ENCODE data around the gene PRR13. TPM values are rescaled to one million over a fixed set of nuclear protein-coding genes. Genes with fewer than 3 reads are reported as not detected.
"Not testable (repeated sequence)": the region's sequence is repeated elsewhere in the genome, so short reads cannot be mapped to it uniquely, and the experiment has no call there.

PRR13 gene
- total RNA-seq, 1 donor from 2014 or later = 198 TPM

DNA sequence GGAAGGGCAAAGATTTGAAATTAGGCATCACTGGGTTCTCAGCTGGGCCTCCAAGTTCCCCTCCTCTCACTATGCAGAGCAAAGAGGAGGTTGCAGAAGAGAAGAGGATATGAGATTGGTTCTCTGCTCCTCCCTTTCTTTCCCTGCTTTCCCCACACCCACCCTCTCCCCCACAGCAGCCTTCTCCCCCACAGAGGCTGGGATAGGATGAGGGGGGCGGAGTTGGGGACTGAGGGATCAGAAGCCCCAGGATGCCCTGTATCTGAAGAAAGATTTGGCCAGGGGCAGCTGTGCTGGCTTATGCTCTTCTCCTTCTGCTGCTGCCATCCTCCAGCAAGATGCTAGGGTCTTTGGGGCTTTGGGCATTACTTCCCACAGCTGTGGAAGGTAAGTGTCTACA lies 17.9 kb upstream of the PRR13 start, which contains the start of gene AMHR2:
TSS of gene AMHR2 (plus strand) at position 259 of the 400 bp plus-strand sequence. CDS start at position 339, 80 bp downstream.
- Mint-ChIP-seq H3K27ac (no peak within 1 kb of the TSS), H3K9me3 (no peaks in the 10 kb centered on the region), H3K4me1 (ENCODE audit: low read depth) (peaks cover 19% of the 10 kb centered on the region), H3K4me3 (ENCODE audit: low read depth) (no peak within 1 kb of the TSS), H3K36me3 (ENCODE audit: low read depth) (no peaks in the 10 kb centered on the region), H3K27me3 (ENCODE audit: low read depth) (no peaks in the 10 kb centered on the region)
- intact Hi-C loops (cut with micrococcal nuclease) = no loop called here
- DNase-seq (ENCODE audit: low spot score) = no peak

DNA sequence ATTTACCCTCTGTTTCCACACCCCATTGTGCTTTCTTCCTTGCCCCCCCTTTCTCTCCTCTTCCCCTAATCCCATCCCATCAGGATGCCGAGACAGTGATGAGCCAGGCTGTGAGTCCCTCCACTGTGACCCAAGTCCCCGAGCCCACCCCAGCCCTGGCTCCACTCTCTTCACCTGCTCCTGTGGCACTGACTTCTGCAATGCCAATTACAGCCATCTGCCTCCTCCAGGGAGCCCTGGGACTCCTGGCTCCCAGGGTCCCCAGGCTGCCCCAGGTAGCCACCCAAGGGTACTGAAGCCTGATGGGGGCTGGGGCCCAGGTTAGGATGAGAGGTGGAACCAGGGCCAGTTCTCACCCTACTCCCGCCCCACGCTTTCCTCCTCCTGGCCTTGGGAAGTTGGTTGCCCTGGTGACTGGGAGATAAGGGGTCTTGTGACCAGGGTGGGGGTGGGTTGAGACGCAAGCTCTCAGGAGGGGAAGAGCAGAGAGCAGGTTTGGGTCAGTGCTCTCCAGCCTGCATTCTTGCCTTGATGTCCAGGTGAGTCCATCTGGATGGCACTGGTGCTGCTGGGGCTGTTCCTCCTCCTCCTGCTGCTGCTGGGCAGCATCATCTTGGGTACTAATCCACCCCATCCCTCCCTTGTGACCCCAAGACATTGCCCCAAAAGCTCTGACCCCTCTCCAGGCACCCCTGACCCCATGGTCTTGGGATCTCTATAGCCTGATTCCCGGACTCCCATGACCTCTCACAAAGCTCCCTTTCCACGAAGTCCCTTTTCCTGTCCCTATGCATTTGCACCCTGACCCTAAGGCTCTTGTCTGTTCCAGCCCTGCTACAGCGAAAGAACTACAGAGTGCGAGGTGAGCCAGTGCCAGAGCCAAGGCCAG lies 16.7 kb upstream of the PRR13 start:
- intact Hi-C loops (cut with micrococcal nuclease) = no loop called here
- no peaks in the 10 kb centered on the region for H3K27me3 Mint-ChIP-seq (ENCODE audit: low read depth)
- H3K9me3 Mint-ChIP-seq = no peaks in the 10 kb centered on the region
- no peak overlapping the region for H3K27ac Mint-ChIP-seq
- no peak overlapping the region for H3K4me3 Mint-ChIP-seq (ENCODE audit: low read depth)
- no peak for DNase-seq (ENCODE audit: low spot score)
- H3K4me1 Mint-ChIP-seq (ENCODE audit: low read depth) = peaks cover 12% of the 10 kb centered on the region
- H3K36me3 Mint-ChIP-seq (ENCODE audit: low read depth) = no peaks in the 10 kb centered on the region

DNA sequence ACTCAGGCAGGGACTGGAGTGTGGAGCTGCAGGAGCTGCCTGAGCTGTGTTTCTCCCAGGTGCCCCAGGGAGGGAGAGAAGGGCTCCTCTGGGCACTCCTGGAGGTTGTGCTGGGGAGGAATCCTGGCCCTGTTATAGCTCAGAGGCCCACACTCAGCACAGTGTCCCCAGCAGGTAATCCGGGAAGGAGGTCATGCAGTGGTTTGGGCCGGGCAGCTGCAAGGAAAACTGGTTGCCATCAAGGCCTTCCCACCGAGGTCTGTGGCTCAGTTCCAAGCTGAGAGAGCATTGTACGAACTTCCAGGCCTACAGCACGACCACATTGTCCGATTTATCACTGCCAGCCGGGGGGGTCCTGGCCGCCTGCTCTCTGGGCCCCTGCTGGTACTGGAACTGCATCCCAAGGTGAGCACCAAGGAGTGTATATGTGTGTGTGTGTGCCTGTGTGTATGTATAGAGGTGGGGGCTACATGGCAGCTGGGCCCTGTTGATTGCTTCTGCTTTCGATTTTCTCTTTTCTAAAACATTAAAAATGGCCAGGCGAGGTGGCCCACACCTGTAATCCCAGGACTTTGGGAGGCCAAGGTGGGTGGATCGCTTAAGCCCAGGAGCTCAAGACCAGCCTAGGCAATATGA lies 15.9 kb upstream of the PRR13 start:
- H3K27ac Mint-ChIP-seq = no peak overlapping the region
- DNase-seq (ENCODE audit: low spot score) = no peak
- H3K4me1 Mint-ChIP-seq (ENCODE audit: low read depth) = peaks cover 12% of the 10 kb centered on the region
- intact Hi-C loops (cut with micrococcal nuclease) = no loop called here
- no peak overlapping the region for H3K4me3 Mint-ChIP-seq (ENCODE audit: low read depth)
- H3K9me3 Mint-ChIP-seq = no peaks in the 10 kb centered on the region
- no peaks in the 10 kb centered on the region for H3K36me3 Mint-ChIP-seq (ENCODE audit: low read depth)
- no peaks in the 10 kb centered on the region for H3K27me3 Mint-ChIP-seq (ENCODE audit: low read depth)

DNA sequence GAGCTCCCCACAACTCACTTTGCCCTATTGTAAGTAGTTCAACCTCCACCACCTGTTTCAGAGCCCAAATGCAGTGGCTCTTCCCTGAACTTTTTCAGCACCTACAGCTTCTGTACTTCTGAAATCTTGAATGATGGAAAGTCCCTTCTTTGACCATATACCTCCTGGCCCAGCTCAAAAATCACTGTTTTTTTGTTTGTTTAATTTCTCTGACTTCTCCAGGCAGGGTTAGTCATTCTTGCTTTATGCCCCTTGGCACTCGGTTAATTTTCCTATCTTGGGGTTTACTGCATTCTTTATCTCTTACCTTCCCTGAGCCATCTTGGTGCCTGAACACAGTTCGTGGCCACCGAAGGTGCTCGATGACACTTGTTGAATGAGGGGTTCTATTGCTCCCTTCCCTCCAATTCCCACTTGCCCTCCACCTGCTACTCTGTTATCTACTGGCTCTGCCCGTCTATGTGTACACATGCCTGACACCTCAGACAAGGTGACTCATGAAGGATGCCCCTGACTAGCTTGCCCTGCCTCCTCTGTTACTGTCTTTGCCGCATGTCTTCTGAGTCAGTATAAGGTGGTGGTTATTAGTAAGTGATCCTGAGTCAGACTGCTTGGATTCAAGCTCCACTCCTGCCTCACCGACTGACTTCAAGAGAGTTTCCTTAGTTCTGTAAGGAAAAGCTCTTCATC lies 13.5 kb upstream of the PRR13 start:
- Mint-ChIP-seq H3K4me1 (ENCODE audit: low read depth) (peaks cover 6% of the 10 kb centered on the region), H3K36me3 (ENCODE audit: low read depth) (no peaks in the 10 kb centered on the region), H3K9me3 (no peaks in the 10 kb centered on the region), H3K27me3 (ENCODE audit: low read depth) (no peaks in the 10 kb centered on the region), H3K4me3 (ENCODE audit: low read depth) (no peak overlapping the region), H3K27ac (peak overlapping the region; percentile 16)
- intact Hi-C loops (cut with micrococcal nuclease) = no loop called here
- no peak for DNase-seq (ENCODE audit: low spot score)

DNA sequence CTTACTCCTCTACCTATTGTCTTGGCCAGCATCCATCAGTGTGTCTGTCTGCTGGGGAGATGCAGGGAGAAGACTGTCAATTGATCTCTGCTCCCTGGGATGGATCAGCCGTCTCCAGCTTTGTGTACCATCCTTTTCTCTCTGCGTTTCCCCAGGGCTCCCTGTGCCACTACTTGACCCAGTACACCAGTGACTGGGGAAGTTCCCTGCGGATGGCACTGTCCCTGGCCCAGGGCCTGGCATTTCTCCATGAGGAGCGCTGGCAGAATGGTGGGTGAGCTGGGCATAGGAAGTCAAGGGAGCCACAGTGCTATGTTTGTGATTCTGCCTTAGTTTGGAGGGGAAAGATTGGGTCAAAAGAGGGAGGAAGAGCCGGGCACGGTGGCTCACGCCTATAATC lies 12.8 kb upstream of the PRR13 start:
- no peak for DNase-seq (ENCODE audit: low spot score)
- no peaks in the 10 kb centered on the region for H3K9me3 Mint-ChIP-seq
- intact Hi-C loops (cut with micrococcal nuclease) = no loop called here
- H3K27ac Mint-ChIP-seq = no peak overlapping the region
- H3K4me3 Mint-ChIP-seq (ENCODE audit: low read depth) = no peak overlapping the region
- H3K27me3 Mint-ChIP-seq (ENCODE audit: low read depth) = no peaks in the 10 kb centered on the region
- H3K36me3 Mint-ChIP-seq (ENCODE audit: low read depth) = no peaks in the 10 kb centered on the region
- H3K4me1 Mint-ChIP-seq (ENCODE audit: low read depth) = peaks cover 6% of the 10 kb centered on the region

DNA sequence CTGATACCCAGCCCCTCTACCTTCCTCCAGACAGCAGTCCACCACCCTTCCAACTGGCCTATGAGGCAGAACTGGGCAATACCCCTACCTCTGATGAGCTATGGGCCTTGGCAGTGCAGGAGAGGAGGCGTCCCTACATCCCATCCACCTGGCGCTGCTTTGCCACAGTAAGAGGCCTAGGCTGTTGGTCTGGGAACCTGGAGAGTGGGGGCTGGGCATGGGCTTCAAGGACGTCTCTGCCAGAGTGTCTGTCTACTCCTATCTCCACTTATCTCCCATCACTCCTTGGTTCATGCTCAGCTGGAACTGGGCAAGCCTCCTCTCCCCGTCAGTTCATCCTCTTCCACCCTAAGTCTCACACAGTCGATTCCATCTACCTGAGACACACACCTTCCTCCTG lies 11.4 kb upstream of the PRR13 start:
- intact Hi-C loops (cut with micrococcal nuclease) = no loop called here
- H3K27me3 Mint-ChIP-seq (ENCODE audit: low read depth) = no peaks in the 10 kb centered on the region
- H3K4me1 Mint-ChIP-seq (ENCODE audit: low read depth) = peaks cover 6% of the 10 kb centered on the region
- no peak overlapping the region for H3K4me3 Mint-ChIP-seq (ENCODE audit: low read depth)
- no peaks in the 10 kb centered on the region for H3K9me3 Mint-ChIP-seq
- no peak overlapping the region for H3K27ac Mint-ChIP-seq
- DNase-seq (ENCODE audit: low spot score) = no peak
- no peaks in the 10 kb centered on the region for H3K36me3 Mint-ChIP-seq (ENCODE audit: low read depth)

DNA sequence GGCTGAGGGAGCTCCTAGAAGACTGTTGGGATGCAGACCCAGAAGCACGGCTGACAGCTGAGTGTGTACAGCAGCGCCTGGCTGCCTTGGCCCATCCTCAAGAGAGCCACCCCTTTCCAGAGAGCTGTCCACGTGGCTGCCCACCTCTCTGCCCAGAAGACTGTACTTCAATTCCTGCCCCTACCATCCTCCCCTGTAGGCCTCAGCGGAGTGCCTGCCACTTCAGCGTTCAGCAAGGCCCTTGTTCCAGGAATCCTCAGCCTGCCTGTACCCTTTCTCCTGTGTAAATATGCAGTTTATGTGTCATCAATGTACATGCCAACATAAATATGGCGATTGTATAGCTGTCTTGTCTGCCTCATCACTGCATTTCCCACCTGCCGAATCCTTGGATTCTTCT lies 10.3 kb upstream of the PRR13 start:
- Mint-ChIP-seq H3K36me3 (ENCODE audit: low read depth) (no peaks in the 10 kb centered on the region), H3K27ac (no peak overlapping the region), H3K4me3 (ENCODE audit: low read depth) (no peak overlapping the region), H3K27me3 (ENCODE audit: low read depth) (no peaks in the 10 kb centered on the region), H3K9me3 (no peaks in the 10 kb centered on the region), H3K4me1 (ENCODE audit: low read depth) (peaks cover 6% of the 10 kb centered on the region)
- intact Hi-C loops (cut with micrococcal nuclease) = no loop called here
- no peak for DNase-seq (ENCODE audit: low spot score)

DNA sequence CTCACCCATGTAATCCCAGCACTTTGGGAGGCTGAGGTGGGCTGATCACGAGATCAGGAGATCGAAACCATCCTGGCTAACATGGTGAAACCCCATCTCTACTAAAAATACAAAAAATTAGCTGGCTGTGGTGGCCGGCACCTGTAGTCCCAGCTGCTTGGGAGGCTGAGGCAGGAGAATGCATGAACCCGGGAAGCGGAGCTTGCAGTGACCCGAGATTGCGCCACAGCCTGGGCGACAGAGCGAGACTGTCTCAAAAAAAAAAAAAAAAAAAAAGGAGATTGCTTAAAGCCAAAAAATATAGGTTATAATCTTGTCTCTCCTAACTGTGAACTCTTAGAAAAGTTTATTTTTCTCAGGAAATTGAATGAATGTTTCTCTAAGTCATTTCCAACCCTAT lies 6.2 kb upstream of the PRR13 start:
- intact Hi-C loops (cut with micrococcal nuclease); H3K27ac Mint-ChIP-seq; H3K36me3 Mint-ChIP-seq (ENCODE audit: low read depth); H3K27me3 Mint-ChIP-seq (ENCODE audit: low read depth); DNase-seq (ENCODE audit: low spot score); H3K4me3 Mint-ChIP-seq (ENCODE audit: low read depth); H3K9me3 Mint-ChIP-seq; H3K4me1 Mint-ChIP-seq (ENCODE audit: low read depth): not testable (repeated sequence)

DNA sequence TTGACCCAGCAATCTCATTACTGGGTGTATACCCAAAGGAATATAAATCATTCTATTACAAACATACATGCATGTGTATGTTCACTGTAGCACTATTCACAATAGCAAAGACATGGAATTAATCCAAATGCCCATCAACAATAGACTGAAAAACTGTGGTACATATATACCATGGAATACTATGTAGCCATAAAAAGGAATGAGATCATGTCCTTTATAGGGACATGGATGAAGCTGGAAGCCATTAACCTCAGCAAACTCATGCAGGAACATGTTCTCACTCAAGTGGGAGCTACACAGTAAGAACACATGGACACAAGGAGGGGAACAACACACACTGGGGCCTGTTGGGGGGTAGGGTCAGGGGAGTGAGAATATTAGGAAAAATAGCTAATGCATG lies 2.0 kb upstream of the PRR13 start:
- H3K27ac Mint-ChIP-seq; intact Hi-C loops (cut with micrococcal nuclease); H3K9me3 Mint-ChIP-seq; DNase-seq (ENCODE audit: low spot score); H3K27me3 Mint-ChIP-seq (ENCODE audit: low read depth): not testable (repeated sequence)
- Mint-ChIP-seq H3K36me3 (ENCODE audit: low read depth) (peaks cover 28% of the 10 kb centered on the region), H3K4me3 (ENCODE audit: low read depth) (peak overlapping the region; percentile 28), H3K4me1 (ENCODE audit: low read depth) (peaks cover 18% of the 10 kb centered on the region)

DNA sequence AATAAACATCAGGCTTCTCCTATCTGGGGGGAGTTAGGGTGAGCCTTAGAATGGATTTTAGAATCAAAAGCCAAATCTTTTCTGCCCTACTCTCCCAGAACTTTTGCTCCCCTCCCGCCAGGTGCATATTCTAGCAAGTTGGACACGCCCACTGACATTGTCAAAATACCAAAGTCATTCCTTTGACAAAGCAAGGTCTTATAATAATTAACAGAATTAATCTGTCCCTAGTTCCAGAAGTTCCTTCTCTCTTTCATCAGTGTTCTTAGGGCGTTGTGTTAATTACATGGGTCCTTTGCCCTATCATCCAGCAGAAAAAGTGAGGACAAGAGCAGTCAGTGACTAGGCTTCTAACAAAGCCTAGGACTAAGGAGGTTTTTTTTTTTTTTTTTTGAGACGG lies 2.4 kb downstream of the PRR13 start:
- H3K4me1 Mint-ChIP-seq (ENCODE audit: low read depth) = peaks cover 28% of the 10 kb centered on the region
- H3K9me3 Mint-ChIP-seq = no peaks in the 10 kb centered on the region
- intact Hi-C loops (cut with micrococcal nuclease) = no loop called here
- H3K36me3 Mint-ChIP-seq (ENCODE audit: low read depth) = peaks cover 60% of the 10 kb centered on the region
- H3K27me3 Mint-ChIP-seq (ENCODE audit: low read depth) = no peaks in the 10 kb centered on the region
- peak overlapping the region; percentile 41 for H3K4me3 Mint-ChIP-seq (ENCODE audit: low read depth)
- no peak overlapping the region for H3K27ac Mint-ChIP-seq
- DNase-seq (ENCODE audit: low spot score) = no peak

DNA sequence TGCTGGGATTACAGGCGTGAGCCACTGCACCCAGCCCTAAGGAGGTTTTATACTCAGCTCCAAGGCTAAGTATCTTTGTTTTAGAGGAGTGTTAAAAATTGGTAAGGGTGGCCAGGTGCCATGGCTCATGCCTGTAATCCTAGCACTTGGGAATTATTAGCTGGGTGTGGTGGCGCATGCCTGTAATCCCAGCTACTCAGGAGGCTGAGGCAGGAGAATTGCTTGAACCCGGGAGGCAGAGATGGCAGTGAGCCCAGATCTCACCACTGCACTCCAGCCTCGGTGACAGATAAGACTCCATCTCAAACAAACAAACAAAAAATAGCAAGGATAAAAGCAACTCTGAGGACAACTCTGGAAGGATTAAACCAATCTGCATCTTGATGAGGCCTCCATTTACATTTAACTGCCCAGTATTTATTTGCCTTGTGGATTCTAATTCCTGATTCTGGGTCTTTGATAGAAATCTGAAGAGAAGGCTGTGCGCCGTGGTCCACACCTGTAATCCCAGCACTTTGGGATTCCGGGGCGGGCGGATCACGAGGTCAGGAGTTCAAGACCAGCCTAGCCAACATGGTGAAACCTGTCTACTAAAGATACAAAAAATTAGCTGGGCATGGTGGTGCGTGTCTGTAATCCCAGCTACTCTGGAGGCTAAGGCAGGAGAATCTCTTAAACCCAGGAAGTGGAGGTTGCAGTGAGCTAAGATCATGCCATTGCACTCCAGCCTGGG lies 3.2 kb downstream of the PRR13 start:
- H3K4me3 Mint-ChIP-seq (ENCODE audit: low read depth); H3K9me3 Mint-ChIP-seq; DNase-seq (ENCODE audit: low spot score); H3K27ac Mint-ChIP-seq; intact Hi-C loops (cut with micrococcal nuclease); H3K27me3 Mint-ChIP-seq (ENCODE audit: low read depth): not testable (repeated sequence)
- Mint-ChIP-seq H3K4me1 (ENCODE audit: low read depth) (peaks cover 28% of the 10 kb centered on the region), H3K36me3 (ENCODE audit: low read depth) (peaks cover 60% of the 10 kb centered on the region)

DNA sequence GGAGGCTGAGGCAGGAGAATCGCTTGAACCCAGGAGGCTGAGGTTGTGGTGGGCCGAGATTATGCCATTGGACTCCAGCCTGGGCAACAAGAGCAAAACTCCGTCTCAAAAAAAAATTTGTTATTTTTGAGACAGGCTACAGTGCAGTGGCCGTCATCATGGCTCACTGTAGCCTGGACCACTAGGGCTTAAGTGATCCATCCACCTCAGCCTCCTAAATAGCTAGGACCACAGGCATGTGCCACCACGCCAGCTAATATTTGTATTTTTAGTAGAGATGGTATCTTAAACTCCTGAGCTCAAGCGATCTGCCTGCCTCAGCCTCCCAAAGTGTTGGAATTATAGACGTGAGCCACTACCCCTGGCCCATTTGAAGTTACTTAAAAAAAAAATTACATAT lies 9.4 kb downstream of the PRR13 start:
- Mint-ChIP-seq H3K4me1 (ENCODE audit: low read depth) (peaks cover 37% of the 10 kb centered on the region), H3K27ac (no peak overlapping the region), H3K27me3 (ENCODE audit: low read depth) (no peaks in the 10 kb centered on the region), H3K9me3 (no peaks in the 10 kb centered on the region), H3K36me3 (ENCODE audit: low read depth) (peaks cover 61% of the 10 kb centered on the region), H3K4me3 (ENCODE audit: low read depth) (no peak overlapping the region)
- no peak for DNase-seq (ENCODE audit: low spot score)
- intact Hi-C loops (cut with micrococcal nuclease) = loop anchor here (1.0 kb wide), 2 partner anchors 10 to 50 kb away; partner anchors contain the start of genes PRR13 and TARBP2
